Breast epithelium (tissue), 4 donors: ENCODE data around the gene LRRC75B. TPM values are rescaled to one million over a fixed set of nuclear protein-coding genes. Genes with fewer than 3 reads are reported as not detected.

Experiments used
- DNase-seq, 2 donors: peaks; one replicate each; pipeline ENCODE4 v3.0.0-alpha.2; 2019; ENCODE audit warnings: low spot score in 2 of 2
- H3K27ac ChIP-seq, 2 donors: fragments of 200-600 bp; sonication (generic) in 1 of 2; one replicate each; pipeline ENCODE4 v1.5.1; 2016 to 2019; ENCODE audit warnings: mild to moderate bottlenecking in 1 of 2
- H3K27me3 ChIP-seq, 2 donors: fragments of 200-600 bp; sonication (generic) in 1 of 2; one replicate each; pipeline versions ENCODE4 v1.5.1 to v1.6.0; 2017 to 2019; ENCODE audit warnings: control low read depth in 1 of 2, mild to moderate bottlenecking in 1 of 2
- H3K36me3 ChIP-seq: fragments of 200-600 bp; one replicate; pipeline ENCODE4 v1.5.1; 2019
- H3K4me1 ChIP-seq, 2 donors: fragments of 200-600 bp; sonication (generic); one replicate each; pipeline ENCODE4 v1.5.1; 2016 to 2019; ENCODE audit warnings: control low read depth in 1 of 2
- H3K4me3 ChIP-seq, 3 donors: fragments of 200-600 bp; sonication (generic); 1 replicate in 2 of 3; 2 replicates in 1 of 3; pipeline ENCODE4 v1.5.1; 2016 to 2019; ENCODE audit warnings: mild to moderate bottlenecking in 3 of 3, moderate library complexity in 2 of 3
- H3K9me3 ChIP-seq, 2 donors: fragments of 200-600 bp; sonication (generic) in 1 of 2; one replicate each; pipeline ENCODE4 v1.5.1; 2016 to 2019; ENCODE audit warnings: control low read depth in 1 of 2
- POLR2A ChIP-seq: fragments of 450-650 bp; IDR thresholded peaks from one replicate; pipeline ENCODE4 v1.6.1; 2016; ENCODE audit warnings: antibody characterized with exemption, mild to moderate bottlenecking, moderate library complexity
- POLR2AphosphoS5 ChIP-seq, 3 donors: sonication (generic); formaldehyde crosslinking; IDR thresholded peaks; one replicate each; pipeline ENCODE4 v1.6.1; 2017; ENCODE audit warnings: antibody characterized with exemption in 3 of 3
- intact Hi-C: fragments of 100-400 bp; cut with DNase I; formaldehyde crosslinking; loops from one replicate; pipeline ENCODE4 v1.15.1; 2023; ENCODE audit warnings: low total_unique reads
- total RNA-seq, 3 donors: library from RNA; depleted of rRNA; stranded (reverse); fragments of >200 nt; gene quantifications; one replicate each; pipeline ENCODE4 v1.1.0, GENCODE V29; 2016
- TF ChIP-seq, protein P1 (sequence below), 3 donors: fragments of 450-650 bp; IDR thresholded peaks; one replicate each; pipeline ENCODE4 v1.5.1; 2016 to 2017; ENCODE audit warnings: antibody characterized with exemption in 3 of 3, mild to moderate bottlenecking in 3 of 3, moderate library complexity in 3 of 3

LRRC75B gene
- total RNA-seq, 3 donors from 2014 or later = 10.7 to 23.1 (median 20.0) TPM

DNA sequence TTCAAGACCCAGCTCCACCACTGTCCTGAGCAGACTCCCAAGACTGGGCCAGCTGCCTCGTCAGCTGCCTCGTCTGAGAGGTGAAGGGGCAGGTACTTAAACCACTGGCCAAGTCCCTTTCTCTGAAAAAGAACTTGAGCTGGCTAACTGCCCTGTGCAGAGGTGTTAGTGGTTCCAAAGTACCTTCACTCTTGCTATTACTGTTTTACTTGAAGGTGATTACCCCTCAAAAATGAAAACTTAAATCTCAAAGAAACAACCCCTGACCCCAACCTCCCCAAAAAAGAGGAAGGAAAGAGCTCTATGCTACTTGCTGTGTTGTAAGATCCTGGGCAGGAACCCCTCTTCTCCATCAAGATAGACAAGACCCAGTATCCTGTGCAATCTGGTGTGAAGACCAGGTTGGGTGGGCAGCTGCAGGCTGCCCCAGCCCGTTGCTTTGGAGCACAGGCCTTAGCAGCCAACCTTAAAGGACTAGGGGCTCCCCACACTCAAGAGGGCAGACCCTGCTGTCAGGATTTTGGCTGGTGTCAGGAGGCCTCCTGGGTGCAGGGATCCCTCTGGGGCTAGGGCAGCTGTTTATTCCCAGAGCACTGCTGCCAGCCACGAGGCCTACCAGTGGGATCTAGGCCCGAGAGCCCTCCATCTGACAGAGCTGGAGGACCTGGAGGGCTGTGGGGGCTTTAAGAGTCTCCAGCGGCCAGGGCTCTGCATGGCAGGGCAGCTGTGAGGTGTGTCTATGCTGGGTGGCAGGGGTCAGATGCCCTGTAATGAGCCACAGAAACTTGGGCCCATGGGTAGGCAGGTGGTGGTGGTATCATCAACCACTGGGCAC lies 51.0 kb downstream of the LRRC75B start:
- no peak for DNase-seq
- Histone ChIP-seq H3K27me3 (no peaks in the 10 kb centered on the region), H3K4me1 (peaks cover 2 to 6% of the 10 kb centered on the region in 2 donors), H3K4me3 (no peak overlapping the region), H3K27ac (peak overlapping the region in 1 of 2 donors; percentile 69), H3K36me3 (no peaks in the 10 kb centered on the region), H3K9me3 (no peaks in the 10 kb centered on the region)
- intact Hi-C loops = no loop called here
- no peak for TF ChIP-seq POLR2AphosphoS5 (IDR thresholded peaks at IDR 0.05)

DNA sequence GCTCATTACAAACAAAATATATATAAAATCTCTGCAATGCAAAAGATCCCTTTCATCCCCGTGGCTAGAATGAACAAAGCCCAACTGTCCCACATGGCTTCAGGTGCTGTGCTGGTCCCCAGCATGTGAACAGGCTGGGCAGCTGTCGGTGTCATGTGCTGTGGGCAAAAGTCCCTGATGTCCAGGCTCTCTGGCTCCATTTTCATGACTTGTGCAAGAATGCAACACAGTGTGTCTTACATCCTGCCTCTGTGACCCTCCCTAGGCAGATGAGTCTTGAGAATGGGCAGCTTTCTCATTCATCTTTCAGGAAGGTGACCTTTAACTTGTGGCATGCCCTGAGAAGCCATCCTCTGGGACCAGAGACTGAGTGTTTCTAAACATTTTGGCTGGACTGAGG lies 52.4 kb downstream of the LRRC75B start:
- H3K27me3 ChIP-seq = no peaks in the 10 kb centered on the region
- no peak for DNase-seq
- H3K36me3 ChIP-seq = no peaks in the 10 kb centered on the region
- H3K9me3 ChIP-seq = no peaks in the 10 kb centered on the region
- intact Hi-C loops = no loop called here
- H3K27ac ChIP-seq = no peak overlapping the region
- peaks cover 2 to 6% of the 10 kb centered on the region in 2 donors for H3K4me1 ChIP-seq
- TF ChIP-seq, protein P1, sequence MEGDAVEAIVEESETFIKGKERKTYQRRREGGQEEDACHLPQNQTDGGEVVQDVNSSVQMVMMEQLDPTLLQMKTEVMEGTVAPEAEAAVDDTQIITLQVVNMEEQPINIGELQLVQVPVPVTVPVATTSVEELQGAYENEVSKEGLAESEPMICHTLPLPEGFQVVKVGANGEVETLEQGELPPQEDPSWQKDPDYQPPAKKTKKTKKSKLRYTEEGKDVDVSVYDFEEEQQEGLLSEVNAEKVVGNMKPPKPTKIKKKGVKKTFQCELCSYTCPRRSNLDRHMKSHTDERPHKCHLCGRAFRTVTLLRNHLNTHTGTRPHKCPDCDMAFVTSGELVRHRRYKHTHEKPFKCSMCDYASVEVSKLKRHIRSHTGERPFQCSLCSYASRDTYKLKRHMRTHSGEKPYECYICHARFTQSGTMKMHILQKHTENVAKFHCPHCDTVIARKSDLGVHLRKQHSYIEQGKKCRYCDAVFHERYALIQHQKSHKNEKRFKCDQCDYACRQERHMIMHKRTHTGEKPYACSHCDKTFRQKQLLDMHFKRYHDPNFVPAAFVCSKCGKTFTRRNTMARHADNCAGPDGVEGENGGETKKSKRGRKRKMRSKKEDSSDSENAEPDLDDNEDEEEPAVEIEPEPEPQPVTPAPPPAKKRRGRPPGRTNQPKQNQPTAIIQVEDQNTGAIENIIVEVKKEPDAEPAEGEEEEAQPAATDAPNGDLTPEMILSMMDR (IDR thresholded peaks at IDR 0.05) = no peak
- no peak for TF ChIP-seq POLR2A
- TF ChIP-seq POLR2AphosphoS5 (IDR thresholded peaks at IDR 0.05) = no peak
- no peak overlapping the region for H3K4me3 ChIP-seq

DNA sequence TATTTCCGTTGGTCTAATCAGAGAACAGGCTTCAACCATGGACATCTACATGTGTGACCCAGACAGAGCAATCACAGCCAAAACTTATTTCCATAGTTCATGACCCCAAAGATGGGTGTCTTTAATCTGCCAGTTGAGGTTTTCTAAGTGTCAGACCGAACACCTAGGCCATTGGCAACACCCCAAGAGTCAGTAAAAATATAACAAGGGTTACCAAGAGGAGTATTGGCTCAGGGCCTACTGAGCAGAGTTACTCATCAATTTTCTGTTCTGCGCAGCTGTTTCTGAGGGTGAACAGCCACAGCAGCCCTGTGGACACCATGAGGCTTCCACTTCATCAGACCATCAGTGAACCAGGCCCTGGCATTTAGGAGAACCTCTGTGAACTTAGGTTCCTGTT lies 56.8 kb downstream of the LRRC75B start:
- DNase-seq = no peak
- Histone ChIP-seq H3K27me3 (no peaks in the 10 kb centered on the region), H3K27ac (no peak overlapping the region), H3K9me3 (no peaks in the 10 kb centered on the region), H3K4me3 (no peak overlapping the region), H3K4me1 (no peaks in the 10 kb centered on the region), H3K36me3 (no peaks in the 10 kb centered on the region)
- TF ChIP-seq, protein P1 (IDR thresholded peaks at IDR 0.05) = no peak
- TF ChIP-seq POLR2A (no peak), POLR2AphosphoS5 (IDR thresholded peaks at IDR 0.05) (no peak)
- intact Hi-C loops = no loop called here

Other genes starting within 250 kb of the LRRC75B start
- 1 to 10 TPM; 1.8 to 4.3 (median 3.4) TPM for gene ADORA2A, start 165.5 kb downstream of the LRRC75B start, total RNA-seq
- gene UPB1, start 97.7 kb downstream of the LRRC75B start, total RNA-seq = under 1 TPM; 0.16 to 0.44 (median 0.33) TPM
- 100 to 1,000 TPM in 1 of 3 donors, 10 to 100 TPM in 2; 89.6 to 177 (median 91.4) TPM for gene GUCD1, start 37.9 kb downstream of the LRRC75B start, total RNA-seq
- 100 to 1,000 TPM; 105 to 148 (median 124) TPM for gene SNRPD3, start 37.1 kb downstream of the LRRC75B start, total RNA-seq
- 1 to 10 TPM; 3.4 to 8.5 (median 4.6) TPM for gene GGT1, start 10.1 kb upstream of the LRRC75B start, total RNA-seq
- not detected for gene PIWIL3, start 181.6 kb upstream of the LRRC75B start, total RNA-seq
- gene SGSM1, start 213.1 kb upstream of the LRRC75B start, total RNA-seq = 1 to 10 TPM in 2 of 3 donors, under 1 TPM in 1; 0.16 to 2.9 (median 1.9) TPM